HepG2 (cell line): Measurements from ENCODE around the gene IQCE. TPM values are rescaled to one million over a fixed set of nuclear protein-coding genes. Genes with fewer than 3 reads are reported as not detected.

Source experiments
- ADNP ChIP-seq: sonication (generic); formaldehyde crosslinking; IDR thresholded peaks from 2 replicates; pipeline ENCODE4 v1.4.0; 2020; ENCODE audit warnings: missing genetic modification reagents
- HMGXB3 ChIP-seq: sonication (generic); formaldehyde crosslinking; IDR thresholded peaks from 2 replicates; pipeline ENCODE4 v1.4.0; 2020; ENCODE audit warnings: missing genetic modification reagents, borderline replicate concordance
- HNRNPL ChIP-seq: fragments of 200-400 bp; formaldehyde crosslinking; IDR thresholded peaks from 2 replicates; pipeline ENCODE4 v1.6.1; 2017; ENCODE audit warnings: mild to moderate bottlenecking, low read depth, low read length
- ISL2 ChIP-seq: sonication (generic); formaldehyde crosslinking; IDR thresholded peaks from 2 replicates; pipeline ENCODE4 v1.5.0; 2020; ENCODE audit warnings: missing genetic modification reagents
- MEF2D ChIP-seq: sonication (generic); formaldehyde crosslinking; IDR thresholded peaks from 2 replicates; pipeline ENCODE4 v1.5.1; 2020; ENCODE audit warnings: mild to moderate bottlenecking, missing genetic modification reagents
- NBN ChIP-seq: fragments of 450-650 bp; conservative IDR thresholded peaks from 2 replicates; pipeline ENCODE4 v1.6.1; 2017
- POLR2G ChIP-seq: fragments of 200-400 bp; formaldehyde crosslinking; IDR thresholded peaks from 2 replicates; pipeline ENCODE4 v1.6.1; 2018; ENCODE audit warnings: mild to moderate bottlenecking, low read depth, low read length, moderate library complexity
- PRPF4 ChIP-seq: fragments of 200-400 bp; formaldehyde crosslinking; IDR thresholded peaks from 2 replicates; pipeline ENCODE4 v1.6.1; 2016; ENCODE audit warnings: low read length, low read depth; ENCODE audit not compliant: poor library complexity, severe bottlenecking
- RARA ChIP-seq: IDR thresholded peaks from 2 replicates; pipeline ENCODE4 v1.6.1; 2016; ENCODE audit warnings: missing genetic modification reagents, missing compliant biosample characterization
- RFXANK ChIP-seq: IDR thresholded peaks from 2 replicates; pipeline ENCODE4 v1.6.1; 2016
- ZC3H4 ChIP-seq: sonication (generic); formaldehyde crosslinking; IDR thresholded peaks from 2 replicates; pipeline ENCODE4 v1.4.0; 2020; ENCODE audit warnings: missing genetic modification reagents, borderline replicate concordance
- ZNF30 ChIP-seq: sonication (generic); formaldehyde crosslinking; IDR thresholded peaks from 2 replicates; pipeline ENCODE4 v1.5.0; 2020; ENCODE audit warnings: mild to moderate bottlenecking, missing genetic modification reagents
- ZNF550 ChIP-seq: sonication (generic); formaldehyde crosslinking; IDR thresholded peaks from 2 replicates; pipeline ENCODE4 v1.4.0; 2020; ENCODE audit warnings: mild to moderate bottlenecking, missing genetic modification reagents, borderline replicate concordance
- polyA plus RNA-seq, 8 experiments: library from polyadenylated mRNA; depleted of rRNA in 3 of 8; stranded (reverse) in 7 of 8; unstranded in 1 of 8; fragments of >200 nt; fragmentation: Illumina TruSeq in 4 of 8; extraction: Trizol in 4 of 8; gene quantifications; 2 replicates each; pipeline versions ENCODE4 v1.2.1 to v1.2.3, GENCODE V29; 2011 to 2016; ENCODE audit warnings: low read depth in 4 of 8, missing spikeins in 1 of 8, mixed read lengths in 1 of 8; ENCODE audit not compliant: insufficient read depth in 1 of 8
- total RNA-seq, 5 experiments: library from RNA; depleted of rRNA; stranded (reverse); fragments of >200 nt; fragmentation: Illumina TruSeq; extraction: Trizol; gene quantifications; 2 replicates each; pipeline ENCODE4 v1.2.3, GENCODE V29; 2016; ENCODE audit warnings: low read depth in 1 of 5
- TF ChIP-seq, protein P1 (sequence below): sonication (generic); formaldehyde crosslinking; IDR thresholded peaks from 2 replicates; pipeline ENCODE4 v1.9.0; 2022; ENCODE audit warnings: low read depth, missing genetic modification reagents
- TF ChIP-seq, protein P2 (sequence below): sonication (generic); formaldehyde crosslinking; IDR thresholded peaks from 2 replicates; pipeline ENCODE4 v1.5.1; 2020; ENCODE audit warnings: missing genetic modification reagents, mild to moderate bottlenecking, borderline replicate concordance
- TF ChIP-seq, protein P3 (sequence below): sonication (generic); formaldehyde crosslinking; IDR thresholded peaks from 2 replicates; pipeline ENCODE4 v1.4.0; 2020; ENCODE audit warnings: missing genetic modification reagents, borderline replicate concordance

IQCE gene
- total and polyA plus RNA-seq, 2 of the 13 experiments (the other 11 are each of a cell fraction or from before 2014, with no cell fraction given): 1.5 to 2.5 TPM

DNA sequence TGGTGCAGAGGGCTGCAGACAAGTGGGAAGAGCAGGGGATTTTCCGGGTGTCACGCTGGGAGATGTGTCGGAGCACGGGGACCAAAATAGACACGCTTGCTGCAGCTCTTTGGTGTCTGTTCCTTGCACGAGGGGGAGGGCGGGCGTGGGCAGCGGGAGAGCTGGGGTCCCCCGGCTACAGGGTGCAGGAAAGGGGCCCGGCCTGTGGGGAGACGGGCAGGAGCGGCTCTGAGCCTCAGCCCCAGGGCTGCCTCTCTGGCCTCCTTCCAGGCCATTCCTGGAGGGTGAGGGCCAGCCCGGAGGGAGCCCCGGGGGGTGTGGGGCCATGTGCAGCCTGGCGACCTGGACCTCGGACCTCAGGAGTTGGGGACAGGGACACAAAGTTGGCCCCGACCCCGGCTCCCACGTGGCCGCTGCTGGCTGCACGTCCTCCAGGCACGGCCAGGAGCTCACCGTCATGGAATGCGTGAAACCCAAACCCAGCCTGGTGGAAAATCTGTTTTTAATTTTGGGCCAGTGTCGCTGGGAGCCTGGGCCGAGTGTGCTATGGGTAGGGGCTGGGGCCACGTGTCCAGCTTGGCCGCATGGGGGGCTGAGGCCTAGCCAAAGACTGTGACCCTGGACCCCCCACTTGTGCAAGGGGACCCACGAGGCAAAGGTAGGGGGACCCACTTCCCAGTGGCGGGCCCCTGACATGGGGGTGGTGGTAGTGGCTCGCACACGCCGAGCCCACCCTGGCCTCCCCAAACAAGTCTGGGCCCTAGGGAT lies 79.6 kb downstream of the IQCE start (continued):
- TF ChIP-seq HMGXB3: peak; percentile 27; the same call in 1 of the 2 replicates
- TF ChIP-seq RFXANK: no peak
- TF ChIP-seq, protein P1, sequence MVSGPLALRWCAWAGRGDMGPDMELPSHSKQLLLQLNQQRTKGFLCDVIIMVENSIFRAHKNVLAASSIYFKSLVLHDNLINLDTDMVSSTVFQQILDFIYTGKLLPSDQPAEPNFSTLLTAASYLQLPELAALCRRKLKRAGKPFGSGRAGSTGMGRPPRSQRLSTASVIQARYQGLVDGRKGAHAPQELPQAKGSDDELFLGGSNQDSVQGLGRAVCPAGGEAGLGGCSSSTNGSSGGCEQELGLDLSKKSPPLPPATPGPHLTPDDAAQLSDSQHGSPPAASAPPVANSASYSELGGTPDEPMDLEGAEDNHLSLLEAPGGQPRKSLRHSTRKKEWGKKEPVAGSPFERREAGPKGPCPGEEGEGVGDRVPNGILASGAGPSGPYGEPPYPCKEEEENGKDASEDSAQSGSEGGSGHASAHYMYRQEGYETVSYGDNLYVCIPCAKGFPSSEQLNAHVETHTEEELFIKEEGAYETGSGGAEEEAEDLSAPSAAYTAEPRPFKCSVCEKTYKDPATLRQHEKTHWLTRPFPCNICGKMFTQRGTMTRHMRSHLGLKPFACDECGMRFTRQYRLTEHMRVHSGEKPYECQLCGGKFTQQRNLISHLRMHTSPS (CRISPR knock-in tag): peak; percentile 87; the same call in 1 of the 2 replicates
- no peak for TF ChIP-seq NBN
- TF ChIP-seq HNRNPL: 0 out of 2 replicates have a peak, but pooled peaks have one; percentile 2
- TF ChIP-seq RARA (CRISPR knock-in tag): peak; percentile 95
- TF ChIP-seq ADNP (CRISPR knock-in tag): no peak
- TF ChIP-seq, protein P2, sequence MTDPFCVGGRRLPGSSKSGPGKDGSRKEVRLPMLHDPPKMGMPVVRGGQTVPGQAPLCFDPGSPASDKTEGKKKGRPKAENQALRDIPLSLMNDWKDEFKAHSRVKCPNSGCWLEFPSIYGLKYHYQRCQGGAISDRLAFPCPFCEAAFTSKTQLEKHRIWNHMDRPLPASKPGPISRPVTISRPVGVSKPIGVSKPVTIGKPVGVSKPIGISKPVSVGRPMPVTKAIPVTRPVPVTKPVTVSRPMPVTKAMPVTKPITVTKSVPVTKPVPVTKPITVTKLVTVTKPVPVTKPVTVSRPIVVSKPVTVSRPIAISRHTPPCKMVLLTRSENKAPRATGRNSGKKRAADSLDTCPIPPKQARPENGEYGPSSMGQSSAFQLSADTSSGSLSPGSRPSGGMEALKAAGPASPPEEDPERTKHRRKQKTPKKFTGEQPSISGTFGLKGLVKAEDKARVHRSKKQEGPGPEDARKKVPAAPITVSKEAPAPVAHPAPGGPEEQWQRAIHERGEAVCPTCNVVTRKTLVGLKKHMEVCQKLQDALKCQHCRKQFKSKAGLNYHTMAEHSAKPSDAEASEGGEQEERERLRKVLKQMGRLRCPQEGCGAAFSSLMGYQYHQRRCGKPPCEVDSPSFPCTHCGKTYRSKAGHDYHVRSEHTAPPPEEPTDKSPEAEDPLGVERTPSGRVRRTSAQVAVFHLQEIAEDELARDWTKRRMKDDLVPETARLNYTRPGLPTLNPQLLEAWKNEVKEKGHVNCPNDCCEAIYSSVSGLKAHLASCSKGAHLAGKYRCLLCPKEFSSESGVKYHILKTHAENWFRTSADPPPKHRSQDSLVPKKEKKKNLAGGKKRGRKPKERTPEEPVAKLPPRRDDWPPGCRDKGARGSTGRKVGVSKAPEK (CRISPR knock-in tag): no peak
- no peak for TF ChIP-seq PRPF4
- TF ChIP-seq MEF2D (CRISPR knock-in tag): peak; percentile 83; the same call in 1 of the 2 replicates
- TF ChIP-seq, protein P3, sequence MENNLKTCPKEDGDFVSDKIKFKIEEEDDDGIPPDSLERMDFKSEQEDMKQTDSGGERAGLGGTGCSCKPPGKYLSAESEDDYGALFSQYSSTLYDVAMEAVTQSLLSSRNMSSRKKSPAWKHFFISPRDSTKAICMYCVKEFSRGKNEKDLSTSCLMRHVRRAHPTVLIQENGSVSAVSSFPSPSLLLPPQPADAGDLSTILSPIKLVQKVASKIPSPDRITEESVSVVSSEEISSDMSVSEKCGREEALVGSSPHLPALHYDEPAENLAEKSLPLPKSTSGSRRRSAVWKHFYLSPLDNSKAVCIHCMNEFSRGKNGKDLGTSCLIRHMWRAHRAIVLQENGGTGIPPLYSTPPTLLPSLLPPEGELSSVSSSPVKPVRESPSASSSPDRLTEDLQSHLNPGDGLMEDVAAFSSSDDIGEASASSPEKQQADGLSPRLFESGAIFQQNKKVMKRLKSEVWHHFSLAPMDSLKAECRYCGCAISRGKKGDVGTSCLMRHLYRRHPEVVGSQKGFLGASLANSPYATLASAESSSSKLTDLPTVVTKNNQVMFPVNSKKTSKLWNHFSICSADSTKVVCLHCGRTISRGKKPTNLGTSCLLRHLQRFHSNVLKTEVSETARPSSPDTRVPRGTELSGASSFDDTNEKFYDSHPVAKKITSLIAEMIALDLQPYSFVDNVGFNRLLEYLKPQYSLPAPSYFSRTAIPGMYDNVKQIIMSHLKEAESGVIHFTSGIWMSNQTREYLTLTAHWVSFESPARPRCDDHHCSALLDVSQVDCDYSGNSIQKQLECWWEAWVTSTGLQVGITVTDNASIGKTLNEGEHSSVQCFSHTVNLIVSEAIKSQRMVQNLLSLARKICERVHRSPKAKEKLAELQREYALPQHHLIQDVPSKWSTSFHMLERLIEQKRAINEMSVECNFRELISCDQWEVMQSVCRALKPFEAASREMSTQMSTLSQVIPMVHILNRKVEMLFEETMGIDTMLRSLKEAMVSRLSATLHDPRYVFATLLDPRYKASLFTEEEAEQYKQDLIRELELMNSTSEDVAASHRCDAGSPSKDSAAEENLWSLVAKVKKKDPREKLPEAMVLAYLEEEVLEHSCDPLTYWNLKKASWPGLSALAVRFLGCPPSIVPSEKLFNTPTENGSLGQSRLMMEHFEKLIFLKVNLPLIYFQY (CRISPR knock-in tag): no peak; the same call in 1 of the 2 replicates
- no peak for TF ChIP-seq ZC3H4 (CRISPR knock-in tag)
- peak; percentile 75; the same call in 1 of the 2 replicates for TF ChIP-seq ISL2 (CRISPR knock-in tag)
- TF ChIP-seq POLR2G: no peak
- TF ChIP-seq ZNF30: no peak
- TF ChIP-seq ZNF550: no peak
